Left kidney (tissue), 8 donors: Measurements from ENCODE around the gene CYP3A7. TPM values are rescaled to one million over a fixed set of nuclear protein-coding genes. Genes with fewer than 3 reads are reported as not detected.
"Not testable (repeated sequence)": the region's sequence is repeated elsewhere in the genome, so short reads cannot be mapped to it uniquely, and the experiment has no call there.

Experiments
- DNase-seq: peaks from one replicate; pipeline ENCODE4 v3.0.0-alpha.2; 2013
- long read RNA-seq, 8 donors: transcript quantifications; one replicate each; lab custom pipeline, GENCODE V29; 2026
- polyA plus RNA-seq: library from polyadenylated mRNA; unstranded; fragments of 120-200 nt; gene quantifications from one replicate; pipeline ENCODE4 v1.2.1, GENCODE V29; 2013; ENCODE audit not compliant: insufficient read length

Gene CYP3A7
- polyA plus RNA-seq = 1.2 TPM
- long read RNA-seq, donor 1 = 0 reads
- long read RNA-seq, donor 2 = 0 reads
- long read RNA-seq, donor 3 = 0 reads
- long read RNA-seq, donor 4 = 0 reads
- long read RNA-seq, donor 5 = 0 reads
- long read RNA-seq, donor 6 = 0 reads
- long read RNA-seq, donor 7 = 0 reads
- long read RNA-seq, donor 8 = 0 reads

DNA sequence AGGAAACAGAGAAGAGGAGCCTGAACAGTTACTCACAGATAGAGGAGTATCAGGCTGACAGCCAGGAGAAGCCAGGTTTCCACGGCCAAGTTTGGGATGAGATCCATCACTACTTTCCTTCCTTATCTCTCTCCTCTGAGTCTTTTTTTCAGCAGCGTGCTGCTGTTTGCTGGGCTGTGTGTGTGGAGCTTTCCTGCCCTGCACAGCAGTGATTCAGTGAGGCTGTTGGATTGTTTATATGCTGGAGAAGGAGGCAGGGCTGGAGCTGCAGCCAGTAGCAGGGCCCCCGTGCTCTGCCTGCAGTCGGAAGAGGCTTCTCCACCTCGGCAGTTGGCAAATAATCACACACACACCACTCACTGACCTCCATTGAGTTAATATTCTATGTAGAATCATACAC, at the start of gene CYP3A7:
TSS of gene CYP3A7 (minus strand) at position 210 of the 400 bp plus-strand sequence. CDS start at position 107, 103 bp downstream.
- DNase-seq = no peak

- DNase-seq = no peak
These were observed 49.0 kb upstream of the CYP3A7 start, which contains the start of gene CYP3A4 for GRCh38 chr7:99784007-99784406. TSS of gene CYP3A4 (minus strand) at chr7:99784184. CDS start at chr7:99784081, 103 bp downstream.

DNA sequence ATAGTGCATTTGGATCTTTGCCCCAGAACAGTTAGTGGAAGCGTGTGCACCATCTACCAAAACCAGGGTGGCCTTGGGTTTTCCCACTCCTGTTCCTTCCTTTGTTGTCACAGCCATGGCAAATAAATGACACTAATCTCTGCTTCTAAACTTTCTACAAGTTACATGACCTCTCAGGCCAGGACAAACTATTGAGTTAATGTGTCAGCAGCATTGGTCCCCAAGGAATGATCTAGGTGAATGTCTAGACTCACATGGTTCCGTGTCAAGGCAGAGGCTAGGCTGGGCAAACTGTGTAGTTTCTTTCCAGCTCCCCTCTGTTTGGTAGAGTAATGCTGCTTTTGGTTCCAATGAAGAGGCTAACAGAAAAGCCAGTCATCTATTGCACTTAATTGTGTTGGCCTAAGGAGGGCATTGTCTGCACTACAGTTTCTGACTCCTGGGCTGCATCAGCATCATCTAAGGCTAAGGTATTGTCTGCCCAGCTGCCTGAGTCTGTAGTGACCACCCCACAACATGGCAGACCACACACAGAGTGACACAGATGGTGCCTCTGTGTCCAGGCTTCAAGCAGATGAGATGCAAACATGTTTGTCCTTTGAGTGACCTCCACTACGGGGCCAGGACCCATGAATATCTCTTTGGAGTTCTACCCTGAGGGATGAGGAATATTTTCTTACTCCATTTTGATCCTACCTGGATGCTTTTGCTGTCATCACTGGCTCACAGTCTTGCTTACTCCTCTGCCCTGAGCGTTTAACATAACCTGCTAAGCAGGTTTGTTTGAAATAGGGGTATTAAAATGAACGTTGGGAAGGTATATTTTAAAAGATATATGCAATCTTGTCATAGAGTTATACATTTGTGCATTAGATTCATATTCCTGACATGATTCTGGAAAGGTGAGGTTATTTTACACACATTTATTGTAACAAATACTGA, 47.3 kb upstream of the CYP3A7 start:
- DNase-seq = no peak

GRCh38 chr7:99780588-99780987, 45.6 kb upstream of the CYP3A7 start:
- DNase-seq = no peak

- DNase-seq = no peak
These were observed 45.0 kb upstream of the CYP3A7 start for GRCh38 chr7:99779949-99780348.

GRCh38 chr7:99778880-99779279, 43.9 kb upstream of the CYP3A7 start:
- no peak for DNase-seq

GRCh38 chr7:99773395-99773794, 38.4 kb upstream of the CYP3A7 start:
- DNase-seq = not testable (repeated sequence)

DNA sequence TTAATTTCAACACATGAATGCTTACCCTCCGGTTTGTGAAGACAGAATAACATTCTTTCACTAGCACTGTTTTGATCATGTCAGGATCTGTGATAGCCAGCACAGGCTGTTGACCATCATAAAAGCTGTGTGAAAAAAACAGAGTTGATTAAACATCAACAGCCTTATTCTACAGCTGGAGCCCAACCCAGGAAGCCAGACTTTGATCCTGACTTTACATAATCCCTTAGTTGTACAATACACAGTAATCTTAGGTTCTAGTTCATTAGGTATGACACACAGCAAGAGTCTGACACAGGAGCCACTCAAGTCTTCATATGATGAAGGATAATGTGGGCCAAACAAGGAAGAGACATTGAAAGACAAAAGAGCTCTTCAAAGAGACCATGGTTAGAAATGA, 37.6 kb upstream of the CYP3A7 start:
- no peak for DNase-seq

DNA sequence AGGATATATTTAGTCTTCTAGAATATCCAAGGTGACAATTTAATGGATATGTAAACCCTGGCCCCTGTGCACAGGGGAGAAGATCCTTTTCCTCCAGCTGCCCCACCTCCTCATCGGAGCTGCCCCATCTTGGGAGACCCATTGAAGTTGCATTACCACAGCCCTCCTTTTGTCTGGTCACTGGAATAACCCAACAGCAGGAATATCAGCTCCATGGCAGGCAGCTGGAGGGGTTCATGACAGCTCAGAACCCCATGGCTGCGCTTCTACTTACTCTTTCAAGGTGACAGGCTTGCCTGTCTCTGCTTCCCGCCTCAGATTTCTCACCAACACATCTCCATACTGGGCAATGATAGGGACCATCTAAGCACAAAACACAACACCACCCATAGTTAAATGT, 34.5 kb upstream of the CYP3A7 start:
- not testable (repeated sequence) for DNase-seq

GRCh38 chr7:99768471-99768870, 33.5 kb upstream of the CYP3A7 start:
- no peak for DNase-seq

DNA sequence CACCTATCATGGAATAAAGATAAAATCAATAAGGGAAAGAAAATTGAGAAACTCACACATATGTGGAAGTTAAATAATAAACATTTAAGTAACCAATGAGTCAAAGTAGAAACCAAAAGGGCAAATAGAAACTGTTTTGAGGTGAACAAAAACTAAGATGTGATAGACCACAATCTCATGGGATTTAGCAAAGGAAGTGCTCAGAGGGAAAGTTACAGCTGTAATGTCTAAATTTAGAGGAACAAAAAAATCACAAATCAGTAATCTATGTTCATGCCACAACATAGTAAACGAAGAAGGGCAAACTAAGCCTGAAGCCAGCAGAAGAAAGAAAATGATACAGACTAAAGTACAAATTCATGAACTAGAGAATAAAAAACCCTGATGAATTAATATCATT, 32.7 kb upstream of the CYP3A7 start:
- no peak for DNase-seq

DNA sequence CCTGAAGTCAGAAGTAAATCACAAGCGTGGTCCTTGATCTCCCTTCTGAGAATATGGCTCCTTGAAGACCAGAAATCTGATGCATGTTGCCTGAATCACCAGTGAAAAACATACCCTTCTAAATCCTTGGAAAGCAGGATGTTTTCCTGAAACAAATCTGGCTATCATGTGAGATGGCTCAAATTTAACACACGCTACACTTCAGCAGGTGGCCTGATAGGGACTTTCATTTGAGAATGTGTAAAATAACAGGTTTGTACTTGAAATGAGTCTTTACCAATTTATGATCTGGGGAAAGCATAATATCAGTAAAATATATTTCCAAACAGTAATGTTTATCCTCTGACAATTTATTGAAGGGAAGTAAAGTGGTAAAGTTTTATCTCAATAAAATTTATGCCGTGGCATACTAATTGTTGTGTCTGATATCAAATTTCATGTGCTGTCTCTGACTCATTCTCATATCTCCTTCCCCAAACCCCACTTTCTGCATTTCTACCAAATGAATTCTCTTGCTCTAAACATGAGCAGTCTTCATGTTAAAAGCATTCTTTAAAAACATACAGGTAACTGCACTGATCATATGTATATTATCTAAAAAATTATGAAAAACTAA, 31.6 kb upstream of the CYP3A7 start:
- no peak for DNase-seq

- DNase-seq = no peak
These were observed 29.5 kb upstream of the CYP3A7 start for GRCh38 chr7:99764478-99764877.

DNA sequence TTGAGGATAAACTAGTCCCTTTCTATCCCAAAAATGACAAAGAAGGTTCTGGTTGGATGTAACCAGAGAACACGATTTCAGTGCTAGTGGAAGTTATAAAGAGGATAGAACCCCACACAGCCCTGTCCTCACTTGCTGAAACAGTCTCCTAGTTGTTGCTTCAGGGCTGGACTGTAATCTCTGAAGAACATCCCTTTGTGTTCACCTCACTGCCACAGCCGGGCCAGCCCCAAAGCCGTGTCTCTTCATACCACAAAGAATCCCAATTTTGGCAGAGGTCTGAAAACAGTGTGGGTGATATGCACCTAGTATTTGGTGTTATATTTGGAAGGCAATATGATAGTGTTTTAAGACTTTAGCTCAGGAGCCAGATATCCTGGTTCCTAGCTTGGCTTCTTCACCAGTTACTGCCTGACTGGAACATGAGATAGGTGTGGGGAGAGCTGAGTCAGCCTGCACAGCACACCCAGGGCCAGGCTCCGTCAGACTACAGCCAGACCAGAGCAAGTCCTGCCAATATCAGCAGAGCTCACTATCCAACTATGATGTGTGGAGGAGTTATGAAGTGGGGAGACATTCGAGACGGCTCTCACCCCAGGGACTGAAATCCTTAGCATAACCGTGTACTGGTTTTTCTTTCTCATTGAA, 27.8 kb upstream of the CYP3A7 start:
- DNase-seq = no peak

DNA sequence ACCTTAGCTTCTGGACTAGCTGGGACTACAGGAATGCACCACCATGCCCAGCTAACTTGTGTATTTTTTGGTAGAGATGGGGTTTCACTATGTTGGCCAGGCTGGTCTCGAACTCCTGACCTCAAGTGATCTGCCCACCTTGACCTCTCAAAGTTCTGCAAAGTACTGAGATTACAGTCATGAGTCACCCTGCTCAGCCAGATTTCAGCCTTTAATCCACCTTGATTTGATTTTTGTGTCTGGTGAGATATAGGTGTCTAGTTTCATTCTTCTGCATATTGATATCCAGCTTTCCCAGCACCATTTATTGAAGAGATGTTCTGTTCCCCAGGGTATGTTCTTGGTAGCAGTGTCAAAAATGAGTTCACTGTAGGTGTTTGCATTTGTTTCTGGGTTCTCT, 20.1 kb upstream of the CYP3A7 start:
- DNase-seq = no peak

DNA sequence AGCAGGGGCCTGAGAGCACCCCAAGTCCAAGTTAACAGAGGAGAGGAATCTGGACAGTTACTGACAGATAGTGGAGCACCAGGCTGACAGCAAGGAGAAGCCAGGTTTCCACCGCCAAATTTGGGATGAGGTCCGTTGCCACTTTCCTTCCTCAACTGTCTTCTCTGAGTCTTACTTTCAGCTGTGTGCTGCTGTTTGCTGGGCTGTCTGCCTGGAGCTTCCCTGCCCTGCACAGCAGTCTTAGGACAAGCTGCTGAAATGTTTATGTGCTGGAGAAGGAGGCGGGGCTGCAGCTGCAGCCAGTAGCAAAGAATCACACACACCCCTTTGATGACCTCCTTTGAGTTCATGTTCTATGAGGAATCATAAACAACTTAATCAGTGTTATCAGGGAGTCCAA, 17.4 kb upstream of the CYP3A7 start:
- no peak for DNase-seq

DNA sequence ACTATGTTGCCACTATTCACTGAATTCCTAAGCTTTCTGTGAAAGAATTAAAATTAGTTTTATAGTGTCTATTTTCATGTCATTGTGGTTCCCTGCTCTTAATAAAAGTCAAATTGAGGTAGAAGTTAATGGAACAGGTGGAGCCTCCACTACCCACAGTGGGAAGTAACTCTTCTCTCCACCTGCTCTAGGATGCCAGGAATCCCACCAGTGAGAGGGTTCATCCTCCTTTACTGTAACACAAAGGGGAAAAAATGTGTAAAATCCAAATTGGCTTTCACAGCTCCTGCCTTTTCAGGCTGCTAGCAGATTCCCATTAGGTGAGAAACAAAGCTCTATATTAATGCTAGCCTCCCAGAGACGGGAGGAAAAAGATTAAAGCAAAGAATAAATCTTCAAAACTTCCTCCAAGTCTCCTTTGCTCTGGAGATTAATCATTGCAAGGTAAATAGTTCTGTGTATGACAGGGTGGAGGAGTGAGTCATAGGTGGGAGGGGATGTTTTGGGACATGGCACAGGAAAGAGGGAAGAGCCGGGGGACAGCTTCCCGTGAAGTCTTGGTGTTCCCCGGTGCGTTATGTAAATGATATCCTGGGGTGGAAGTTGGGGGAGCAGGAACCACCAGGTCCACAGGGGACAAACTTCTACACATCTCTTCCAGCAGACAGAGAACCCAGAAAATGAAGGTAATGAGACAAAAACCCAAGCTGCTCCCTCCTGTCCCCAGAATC, 16.5 kb upstream of the CYP3A7 start:
- DNase-seq = not testable (repeated sequence)

DNA sequence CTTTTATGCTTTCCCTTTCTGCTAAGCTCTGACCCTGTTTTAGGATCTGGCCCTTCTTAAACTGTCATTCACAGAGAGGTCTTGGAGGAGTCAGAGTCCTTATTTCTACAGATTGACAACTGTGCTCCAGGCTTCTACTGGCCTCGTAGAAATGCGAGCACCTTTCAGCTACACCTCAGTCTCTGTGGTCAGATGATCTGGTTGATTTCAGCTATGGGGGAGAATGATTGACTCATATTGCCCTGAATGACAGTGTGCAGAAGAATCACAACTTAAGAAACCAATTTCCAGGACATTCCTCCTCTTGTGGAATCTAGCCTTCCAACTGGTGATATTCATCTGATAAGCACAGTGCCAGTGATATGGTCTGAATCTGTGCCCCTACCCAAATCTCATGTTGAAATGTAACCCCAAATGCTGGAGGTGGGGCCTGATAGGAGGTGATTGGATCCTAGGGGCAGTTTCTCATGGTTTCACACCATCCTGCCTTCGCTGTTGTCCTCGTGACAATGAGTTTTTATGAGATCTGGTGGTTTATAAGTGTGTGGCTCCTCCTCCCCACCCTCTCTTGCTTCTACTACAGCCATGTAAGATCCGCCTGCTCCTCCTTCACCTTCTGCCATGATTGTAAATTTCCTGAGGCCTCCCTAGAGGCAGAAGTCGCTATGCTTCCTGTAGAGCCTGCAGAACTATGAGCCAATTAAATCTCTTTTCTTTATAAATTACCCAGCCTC, 14.0 kb upstream of the CYP3A7 start:
- DNase-seq = no peak

GRCh38 chr7:99746915-99747314, 11.9 kb upstream of the CYP3A7 start:
- DNase-seq = not testable (repeated sequence)

DNA sequence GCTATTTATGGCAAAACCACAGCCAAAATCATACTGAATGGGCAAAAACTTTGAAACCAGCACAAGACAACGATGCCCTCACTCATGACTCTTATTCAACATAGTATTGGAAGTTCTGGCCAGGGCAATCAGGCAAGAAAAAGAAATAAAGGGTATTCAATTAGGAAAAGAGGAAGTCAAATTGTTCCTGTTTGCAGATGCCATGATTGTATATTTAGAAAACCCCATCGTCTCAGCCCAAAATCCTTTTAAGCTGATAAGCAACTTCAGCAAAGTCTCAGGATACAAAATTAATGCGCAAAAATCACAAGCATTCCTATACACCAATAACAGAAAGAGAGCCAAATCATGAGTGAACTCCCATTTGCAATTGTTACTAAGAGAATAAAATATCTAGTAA, 10.4 kb upstream of the CYP3A7 start:
- not testable (repeated sequence) for DNase-seq
